ENCODE results near the gene PLEK. TPM values are rescaled to one million over a fixed set of nuclear protein-coding genes. Genes with fewer than 3 reads are reported as not detected.

The PLEK gene
- total RNA-seq, 4 donors from 2014 or later: under 0.01 to 7.5 (median 3.4) TPM

- H3K36me3 ChIP-seq: no peaks in the 10 kb centered on the region
- H3K9me3 ChIP-seq: no peaks in the 10 kb centered on the region
- TF ChIP-seq POLR2A (IDR thresholded peaks at IDR 0.05): no peak
- no peak for TF ChIP-seq CTCF (IDR thresholded peaks at IDR 0.05)
- no peaks in the 10 kb centered on the region for H3K27me3 ChIP-seq
- no peak overlapping the region for H3K4me3 ChIP-seq
- H3K27ac ChIP-seq: no peak overlapping the region
- no peaks in the 10 kb centered on the region for H3K4me1 ChIP-seq
- intact Hi-C loops (cut with DNase I; ENCODE audit: low total_unique reads): no loop called here
- no peak for DNase-seq
These were observed 63.0 kb downstream of the PLEK start for GRCh38 chr2:68428126-68428525.

GRCh38 chr2:68428746-68429145, 63.7 kb downstream of the PLEK start:
- Histone ChIP-seq H3K4me3 (no peak overlapping the region), H3K27me3 (no peaks in the 10 kb centered on the region), H3K27ac (no peak overlapping the region), H3K36me3 (no peaks in the 10 kb centered on the region), H3K4me1 (no peaks in the 10 kb centered on the region), H3K9me3 (no peaks in the 10 kb centered on the region)
- TF ChIP-seq POLR2A (IDR thresholded peaks at IDR 0.05) (no peak), CTCF (IDR thresholded peaks at IDR 0.05) (no peak)
- intact Hi-C loops (cut with DNase I; ENCODE audit: low total_unique reads): no loop called here
- no peak for DNase-seq

- DNase-seq: no peak
- Histone ChIP-seq H3K27me3 (no peaks in the 10 kb centered on the region), H3K9me3 (no peaks in the 10 kb centered on the region), H3K27ac (no peak overlapping the region), H3K4me1 (no peaks in the 10 kb centered on the region), H3K4me3 (no peak overlapping the region), H3K36me3 (no peaks in the 10 kb centered on the region)
- intact Hi-C loops (cut with DNase I; ENCODE audit: low total_unique reads): no loop called here
- TF ChIP-seq POLR2A (IDR thresholded peaks at IDR 0.05): no peak
- TF ChIP-seq CTCF (IDR thresholded peaks at IDR 0.05): no peak
These were observed 64.3 kb downstream of the PLEK start for GRCh38 chr2:68429311-68429826.

GRCh38 chr2:68431316-68431972, 66.4 kb downstream of the PLEK start:
- no peak overlapping the region for H3K27ac ChIP-seq
- DNase-seq: no peak
- intact Hi-C loops (cut with DNase I; ENCODE audit: low total_unique reads): no loop called here

More at GRCh38 chr2:68431316-68431972, 66.4 kb downstream of the PLEK start:
- Histone ChIP-seq H3K4me3 (no peak overlapping the region), H3K9me3 (no peaks in the 10 kb centered on the region), H3K27me3 (no peaks in the 10 kb centered on the region), H3K36me3 (no peaks in the 10 kb centered on the region), H3K4me1 (no peaks in the 10 kb centered on the region)
- TF ChIP-seq POLR2A (IDR thresholded peaks at IDR 0.05) (no peak), CTCF (IDR thresholded peaks at IDR 0.05) (no peak)

Measured in uterus (tissue), 4 donors.